Kasumi-1 (cell line): ENCODE data around the gene CLEC2L.

Experiments
- DNase-seq, 2 experiments: peaks; one replicate each; lab custom pipeline; 2025; lab: John Stamatoyannopoulos, UW

CLEC2L gene

DNA sequence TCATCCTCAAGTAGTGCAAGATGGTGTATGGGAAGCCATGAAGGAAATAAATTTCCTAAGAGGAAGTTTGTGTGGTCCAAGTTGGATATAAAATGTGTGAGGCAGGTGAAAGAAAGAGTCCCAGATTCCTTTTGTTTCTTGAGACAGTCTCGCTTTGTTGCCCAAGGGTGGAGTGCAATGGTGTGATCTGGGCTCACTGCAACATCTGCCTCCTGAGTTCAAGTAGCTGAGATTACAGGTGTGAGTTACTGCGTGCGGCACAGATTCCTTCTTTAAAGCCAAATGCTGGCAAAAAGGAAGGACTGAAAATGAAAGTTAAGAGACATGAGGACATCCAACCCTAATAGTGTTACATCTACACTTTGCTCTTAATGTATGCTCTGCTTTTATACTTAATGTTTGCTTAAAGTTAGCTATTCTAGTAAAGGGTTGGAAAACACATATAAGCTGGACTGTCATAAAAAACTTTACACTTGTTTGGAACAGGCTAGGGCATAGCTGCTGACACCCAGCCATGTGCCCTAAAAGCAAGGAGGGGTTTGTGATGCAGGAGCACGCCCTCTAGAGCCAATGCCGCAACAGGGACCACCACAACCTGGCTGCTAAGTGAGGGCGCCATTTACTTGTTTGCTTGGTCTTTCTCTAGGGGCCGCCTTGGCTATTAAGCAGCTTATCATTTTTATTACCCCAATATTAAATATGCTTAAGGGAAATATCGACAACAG lies 34.5 kb downstream of the CLEC2L start:
- no peak for DNase-seq

DNA sequence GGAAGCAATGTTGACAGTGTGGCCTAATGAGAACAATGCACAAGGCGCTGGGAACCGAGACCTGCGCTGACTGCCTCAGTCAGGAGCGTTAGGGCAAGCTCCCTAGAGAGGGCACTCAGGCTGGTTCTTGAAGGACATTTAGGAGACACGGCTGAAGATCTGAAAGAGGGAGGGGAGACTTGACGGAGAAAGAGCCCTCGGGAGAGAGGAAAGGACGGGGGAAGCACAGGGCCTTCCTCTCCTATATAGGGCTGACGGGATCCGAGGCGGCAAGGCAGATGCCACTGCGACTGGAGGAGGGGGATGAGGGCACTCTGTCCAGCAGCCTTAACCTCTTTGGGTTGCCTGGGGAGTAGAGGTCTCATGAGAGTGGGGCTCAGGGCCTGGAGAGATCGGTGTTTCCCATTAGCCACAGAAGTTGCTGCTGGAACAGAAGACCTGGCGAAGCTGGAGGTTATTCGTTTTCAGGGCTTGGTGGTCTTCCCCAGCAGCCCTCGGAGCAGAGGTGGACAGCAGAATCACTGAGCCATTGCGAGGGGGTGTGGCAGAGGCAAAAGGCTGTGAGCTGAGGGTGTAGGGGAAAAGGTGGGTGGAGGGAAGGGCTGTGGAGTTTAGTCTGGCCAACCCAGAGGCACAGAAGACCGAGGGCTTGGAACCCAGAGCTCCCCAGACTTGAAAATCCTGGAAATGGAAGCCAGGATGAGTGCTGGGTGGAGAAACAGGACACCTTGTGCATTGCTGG lies 36.0 kb downstream of the CLEC2L start:
- DNase-seq: no peak

DNA sequence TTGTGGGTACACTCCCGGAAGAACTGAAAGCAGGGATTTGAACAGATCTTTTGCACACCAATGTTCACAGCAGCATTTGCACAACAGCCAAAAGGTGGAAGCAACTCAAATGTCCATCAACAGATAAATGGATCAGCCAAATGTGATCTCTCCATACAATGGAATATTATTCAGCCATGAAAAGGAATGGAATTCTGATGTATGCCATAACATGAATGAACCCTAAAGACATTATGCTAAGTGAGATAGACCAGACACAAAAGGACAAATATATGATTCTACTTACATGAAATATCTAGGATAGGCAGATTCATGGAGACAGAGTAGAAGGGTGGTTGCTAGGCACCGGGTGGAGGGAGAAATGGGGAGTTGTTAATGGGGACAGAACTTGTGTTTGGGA lies 36.7 kb downstream of the CLEC2L start:
- no peak for DNase-seq

DNA sequence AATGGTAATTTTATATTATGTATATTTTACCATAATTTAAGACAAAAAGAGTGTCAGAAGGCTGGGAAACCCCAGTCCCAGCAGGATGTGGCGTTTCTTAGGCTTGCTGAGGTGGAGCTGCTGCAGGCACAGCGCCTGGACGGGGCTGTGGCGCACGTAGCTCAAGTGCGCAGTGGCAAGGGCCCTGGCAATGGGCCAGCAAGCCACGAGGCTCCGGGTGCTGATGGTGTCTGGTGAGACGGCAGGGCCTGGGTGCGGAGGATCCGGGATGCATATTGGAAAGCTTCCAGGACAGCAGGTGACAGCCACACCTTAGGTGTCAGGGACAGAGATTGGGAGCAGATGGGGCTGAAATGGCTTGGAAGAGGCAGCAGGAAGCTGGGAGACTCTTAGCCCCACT lies 37.2 kb downstream of the CLEC2L start:
- DNase-seq: no peak

DNA sequence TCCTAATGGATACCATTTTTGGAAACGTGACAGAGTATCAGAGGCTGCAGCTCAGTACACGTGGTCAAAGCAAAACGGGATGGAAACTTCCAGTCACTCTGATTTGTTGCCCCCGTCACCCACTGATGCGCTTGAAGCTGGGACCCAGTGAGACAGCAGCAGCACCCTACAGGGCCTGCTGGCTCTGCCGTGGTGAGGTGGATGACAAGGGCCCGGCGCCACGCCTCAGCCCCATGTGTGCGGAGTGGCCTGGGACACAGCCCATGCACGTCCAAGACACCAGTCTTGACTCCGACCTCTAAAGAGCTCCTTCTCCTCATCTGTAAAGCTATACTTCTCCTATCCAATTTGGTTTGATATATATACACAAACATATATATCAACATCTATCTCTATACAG lies 39.0 kb downstream of the CLEC2L start:
- DNase-seq: no peak

DNA sequence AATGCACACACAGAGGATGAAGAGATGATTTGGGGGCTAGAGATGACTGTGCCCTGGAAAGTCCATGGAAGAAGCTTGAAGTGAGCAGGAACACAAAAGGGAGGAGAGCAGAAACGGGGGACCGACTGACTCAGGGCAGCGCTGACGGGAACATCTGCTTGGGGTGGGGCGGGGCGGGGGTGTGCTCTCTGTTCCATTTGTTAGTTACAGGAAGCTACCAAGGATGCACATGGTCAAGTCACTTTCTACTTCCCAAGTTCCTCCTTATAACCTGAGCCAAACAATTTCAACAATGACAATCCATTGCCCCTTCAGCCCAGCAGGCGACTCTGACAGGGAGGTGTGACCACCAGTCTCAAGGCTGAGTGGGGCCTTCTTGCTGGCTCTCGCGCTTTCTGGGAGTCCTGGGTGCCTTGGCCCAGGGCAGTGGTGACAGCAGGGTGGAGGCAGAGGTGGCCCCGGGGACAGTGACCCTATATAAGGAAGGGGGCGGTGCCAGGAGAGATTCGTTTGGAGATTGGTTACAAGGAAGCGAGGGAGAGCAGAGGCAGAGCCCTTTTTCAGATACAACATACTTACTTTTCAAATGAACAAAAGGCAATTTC lies 39.6 kb downstream of the CLEC2L start:
- peak; percentile 17 to 34 for DNase-seq

DNA sequence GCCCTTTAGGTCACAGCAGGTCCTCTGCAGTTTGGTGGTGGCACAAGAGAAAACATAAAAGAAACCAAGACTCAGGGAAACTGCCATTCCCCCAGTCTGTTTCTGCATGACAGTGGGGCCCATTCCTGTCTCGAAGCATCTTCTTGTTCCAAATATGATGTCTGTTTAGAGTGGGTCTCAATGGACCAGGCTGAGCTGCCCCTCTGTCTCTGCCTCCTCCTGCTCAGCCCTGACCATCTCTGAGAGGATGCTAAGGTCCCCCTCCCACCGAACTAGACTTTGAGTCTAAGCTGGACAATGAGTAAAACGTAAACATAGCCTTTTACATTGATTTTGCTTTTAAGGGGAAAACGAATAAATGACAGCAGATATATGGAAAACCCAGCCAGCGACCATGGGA lies 40.4 kb downstream of the CLEC2L start:
- no peak for DNase-seq

DNA sequence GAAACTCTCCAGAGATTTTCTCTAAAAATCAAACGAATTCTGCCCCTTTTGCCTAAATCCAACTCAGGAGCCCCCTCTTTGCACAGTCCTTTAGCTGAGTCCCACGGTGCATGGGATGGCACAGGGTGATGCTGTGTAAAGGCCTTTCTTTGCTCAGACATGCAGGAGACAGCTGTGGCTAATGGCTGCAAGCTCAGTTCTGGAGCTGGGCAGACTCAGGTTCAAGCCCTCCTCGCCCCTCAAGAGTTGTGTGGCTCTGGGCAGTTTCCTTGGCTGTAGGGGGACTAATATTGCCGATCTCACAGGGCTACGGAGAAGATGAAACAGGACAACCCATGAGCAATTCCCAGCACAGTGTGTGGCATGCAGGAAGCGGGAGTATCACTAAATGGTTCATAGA lies 42.6 kb downstream of the CLEC2L start:
- DNase-seq: no peak

DNA sequence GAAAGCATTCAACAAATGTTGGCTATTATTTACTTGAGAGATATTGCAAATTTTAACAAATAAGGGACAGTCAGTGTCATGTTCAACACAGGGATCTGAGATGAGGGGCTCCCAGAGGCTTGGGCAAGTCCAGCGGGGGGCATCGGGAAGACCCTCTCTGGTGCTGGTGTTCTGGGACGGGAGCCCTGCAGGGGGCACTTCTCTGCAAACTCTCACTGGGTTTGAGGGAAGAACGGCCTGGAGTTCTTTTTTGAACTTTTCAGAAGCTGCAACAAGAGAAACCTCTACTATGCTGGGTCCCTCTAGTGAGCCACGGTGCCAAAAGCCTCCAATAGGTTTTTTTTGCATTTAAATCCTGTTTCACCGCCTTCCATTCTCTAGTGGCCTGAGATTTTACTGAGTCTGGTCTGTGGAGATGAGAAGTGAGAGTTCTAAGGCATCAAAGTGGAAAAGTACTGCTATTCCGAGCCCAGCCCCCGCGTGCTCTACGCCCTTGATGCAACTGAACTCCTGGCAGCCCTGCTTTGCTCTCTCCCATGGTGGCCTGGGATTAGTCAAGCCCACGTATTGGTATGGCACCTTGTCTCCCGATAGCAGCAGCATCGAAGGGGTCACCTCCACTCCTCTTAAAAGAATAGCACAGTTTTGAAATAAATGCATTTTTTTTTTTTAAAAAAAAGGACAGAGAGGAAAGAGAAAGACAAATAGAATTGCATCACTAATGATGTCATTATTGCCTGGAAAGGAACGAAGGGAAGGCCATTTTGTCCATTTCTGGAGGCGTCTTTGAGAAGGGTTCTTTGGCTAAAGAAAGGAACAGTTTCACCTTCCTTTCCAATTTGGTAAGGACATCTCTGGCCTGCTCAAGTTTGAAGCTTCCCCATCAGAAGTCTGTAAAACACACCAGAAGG lies 43.5 kb downstream of the CLEC2L start:
- no peak for DNase-seq

DNA sequence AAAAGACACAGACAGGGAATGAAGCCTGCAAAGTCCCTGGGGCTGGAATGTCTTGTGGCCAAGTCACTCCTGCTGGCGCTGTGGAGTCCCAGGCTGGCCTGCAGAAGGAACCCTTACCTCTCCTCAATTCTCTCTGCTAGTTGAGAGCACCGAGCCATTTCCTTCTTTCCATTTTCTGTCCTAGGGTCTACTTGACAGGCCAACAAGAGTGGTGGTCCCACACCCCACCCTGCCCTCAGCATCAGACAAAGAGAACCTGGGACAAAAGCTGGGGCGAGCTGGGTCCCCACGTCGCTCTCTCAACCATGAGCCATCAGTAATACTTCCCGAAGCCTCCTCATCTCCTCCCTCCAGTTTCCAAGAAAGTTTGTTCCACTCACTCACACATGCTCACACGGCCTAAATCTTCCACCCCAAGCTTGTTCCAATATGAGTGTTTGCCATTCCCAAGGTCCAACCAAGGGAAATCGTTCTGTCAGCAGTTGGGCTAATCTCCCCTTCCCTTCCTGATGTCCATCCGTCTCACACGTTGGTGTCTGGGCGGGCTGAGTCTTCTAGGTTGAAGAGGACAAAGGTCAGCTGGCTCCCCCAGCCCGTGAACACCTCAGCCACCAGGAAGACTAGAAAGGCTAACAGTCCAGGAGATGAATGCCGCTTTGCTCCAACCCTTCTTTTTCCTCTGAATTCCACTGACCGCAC lies 44.3 kb downstream of the CLEC2L start:
- DNase-seq: no peak

DNA sequence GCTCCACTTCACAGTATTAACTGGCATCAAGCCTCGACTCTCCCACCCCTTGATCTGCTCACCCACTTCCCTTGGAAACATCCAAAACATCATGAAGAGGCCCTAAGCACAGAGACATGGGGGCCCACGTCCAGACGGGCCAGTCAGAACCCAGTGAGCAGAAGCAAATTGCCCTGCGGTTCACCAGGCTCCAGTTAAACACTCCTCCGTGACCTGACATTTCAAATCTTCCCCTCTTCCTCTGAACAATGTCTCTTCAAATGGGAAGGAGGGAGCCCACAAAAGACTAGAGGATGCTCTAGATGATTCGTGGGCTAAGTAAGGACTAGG lies 44.8 kb downstream of the CLEC2L start:
- DNase-seq: no peak

DNA sequence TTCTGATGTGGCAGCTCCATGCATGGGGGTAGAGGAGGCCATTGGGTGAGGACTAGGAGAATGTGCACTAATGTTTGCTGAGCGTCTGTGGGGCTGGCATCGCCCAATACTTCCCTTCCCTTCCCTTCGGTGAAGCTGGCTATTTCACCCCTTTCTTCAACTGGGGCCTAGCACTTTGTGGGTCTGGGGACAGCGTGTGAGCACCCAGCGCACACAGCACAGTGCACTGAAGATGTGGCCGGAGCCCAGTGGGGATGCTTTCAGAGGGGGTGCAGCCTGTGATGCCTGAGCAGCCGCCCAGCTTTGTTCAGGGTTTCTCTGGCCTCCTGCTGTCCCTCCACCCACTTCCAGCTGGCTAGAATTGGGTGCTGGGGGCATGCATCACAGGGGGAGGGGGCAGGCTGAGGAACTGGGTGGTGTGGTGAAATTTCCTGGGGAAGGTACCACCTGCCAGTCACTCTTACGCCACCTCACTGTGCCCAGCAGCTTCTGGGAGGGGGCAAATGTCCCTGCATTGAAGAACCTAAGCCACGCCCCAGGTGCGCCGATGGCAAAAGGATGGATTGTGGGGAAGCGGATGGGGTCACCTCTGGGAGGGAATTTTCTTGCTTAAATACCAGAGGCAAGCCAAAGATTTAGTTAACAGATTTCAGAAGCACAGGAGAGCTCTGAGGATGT lies 45.5 kb downstream of the CLEC2L start:
- DNase-seq: no peak

DNA sequence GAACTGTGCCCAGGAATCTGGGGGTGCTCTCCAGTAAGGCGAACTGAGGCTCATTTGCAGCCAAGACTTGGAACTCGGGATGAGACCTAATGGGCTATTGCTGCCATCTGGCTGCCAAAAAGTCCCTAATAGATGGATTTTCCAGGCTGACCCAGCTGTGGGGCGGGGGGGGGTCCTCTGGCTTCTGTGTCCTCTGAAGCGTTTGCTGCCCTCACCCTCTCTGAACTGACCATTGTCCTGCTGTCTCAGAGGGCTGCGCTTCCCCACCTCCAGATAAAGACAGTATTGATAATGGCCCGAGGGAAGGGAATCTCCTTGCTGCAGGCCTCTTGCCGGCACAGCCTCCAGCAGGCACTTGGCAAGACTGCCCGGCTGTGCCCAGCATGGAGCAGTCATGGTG lies 46.6 kb downstream of the CLEC2L start:
- DNase-seq: no peak

DNA sequence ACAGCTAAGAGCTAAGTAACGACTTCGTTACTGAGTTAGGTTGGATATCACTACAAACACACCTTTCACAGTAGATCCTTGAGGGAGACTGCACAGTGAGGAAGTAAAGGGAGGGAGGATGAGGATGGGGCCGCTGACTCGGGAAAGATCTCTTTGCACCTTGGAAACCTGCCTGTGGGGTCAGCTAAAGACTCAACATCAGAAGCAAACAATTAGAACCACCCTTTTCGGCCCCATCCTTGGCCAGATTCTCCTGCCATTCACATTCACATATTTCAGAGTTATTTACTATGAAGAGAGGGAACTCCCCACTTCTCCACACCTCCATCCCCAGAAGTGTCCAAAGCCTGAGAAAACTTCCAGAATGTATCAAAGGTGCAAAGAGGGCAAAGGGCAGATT lies 47.1 kb downstream of the CLEC2L start:
- DNase-seq: no peak

DNA sequence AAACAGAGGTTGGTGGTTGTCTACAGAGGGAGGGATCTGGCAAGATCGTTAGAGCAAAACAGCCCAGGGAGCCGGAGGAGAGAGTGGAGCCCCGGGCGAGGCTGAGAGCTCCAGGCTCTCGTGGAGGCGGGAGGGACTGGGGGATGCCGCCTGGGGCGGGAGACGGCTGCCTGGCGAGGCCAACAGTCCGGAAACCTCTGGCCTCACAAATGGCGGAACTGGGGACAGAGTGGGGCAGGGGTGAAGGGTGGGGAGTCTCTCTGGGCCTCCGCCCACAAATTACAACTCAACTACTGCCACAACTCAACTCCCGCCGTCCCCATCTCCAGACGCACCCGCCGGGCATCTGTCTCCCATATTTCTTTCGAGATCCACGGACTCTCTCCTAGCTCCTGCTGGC lies 47.7 kb downstream of the CLEC2L start:
- DNase-seq: peak; percentile 51 to 57

DNA sequence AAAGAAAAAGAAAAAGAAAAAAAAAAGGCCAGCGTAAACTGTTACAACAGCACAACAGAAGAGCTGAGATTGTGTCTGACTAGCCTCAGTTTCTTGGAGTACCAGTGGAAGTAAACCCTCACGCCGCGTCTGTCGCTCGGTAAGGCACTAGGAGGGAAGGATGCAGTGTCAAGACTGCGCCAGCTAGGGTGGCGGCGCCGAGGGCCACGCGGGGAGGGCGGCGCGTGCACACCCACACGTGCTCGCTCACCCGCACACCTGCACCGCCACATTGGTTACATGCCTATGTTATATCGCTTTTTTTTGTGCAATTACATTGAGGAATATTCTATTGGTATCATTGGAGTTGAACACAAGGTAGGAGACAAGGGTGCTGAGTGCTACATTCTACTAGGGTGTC lies 48.2 kb downstream of the CLEC2L start:
- no peak for DNase-seq

DNA sequence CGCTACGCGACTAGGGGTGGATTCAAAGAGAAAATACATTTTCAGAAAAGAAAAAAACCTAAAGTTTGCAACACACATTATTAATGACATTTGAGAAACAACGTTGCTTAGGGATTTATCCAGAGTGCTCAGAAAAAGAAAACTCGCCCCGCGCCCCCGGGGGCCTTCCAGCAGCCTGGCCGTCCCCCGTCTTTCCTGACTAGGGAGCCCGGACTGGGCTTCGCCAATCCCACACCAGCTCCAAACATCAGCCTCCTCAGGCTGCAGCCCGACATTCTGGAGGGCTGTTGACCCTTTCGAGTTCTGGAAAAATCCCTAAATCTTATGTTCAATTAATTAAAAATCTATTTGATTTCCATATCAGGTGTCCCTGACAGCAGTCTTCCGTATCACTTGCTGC lies 48.6 kb downstream of the CLEC2L start:
- no peak for DNase-seq

DNA sequence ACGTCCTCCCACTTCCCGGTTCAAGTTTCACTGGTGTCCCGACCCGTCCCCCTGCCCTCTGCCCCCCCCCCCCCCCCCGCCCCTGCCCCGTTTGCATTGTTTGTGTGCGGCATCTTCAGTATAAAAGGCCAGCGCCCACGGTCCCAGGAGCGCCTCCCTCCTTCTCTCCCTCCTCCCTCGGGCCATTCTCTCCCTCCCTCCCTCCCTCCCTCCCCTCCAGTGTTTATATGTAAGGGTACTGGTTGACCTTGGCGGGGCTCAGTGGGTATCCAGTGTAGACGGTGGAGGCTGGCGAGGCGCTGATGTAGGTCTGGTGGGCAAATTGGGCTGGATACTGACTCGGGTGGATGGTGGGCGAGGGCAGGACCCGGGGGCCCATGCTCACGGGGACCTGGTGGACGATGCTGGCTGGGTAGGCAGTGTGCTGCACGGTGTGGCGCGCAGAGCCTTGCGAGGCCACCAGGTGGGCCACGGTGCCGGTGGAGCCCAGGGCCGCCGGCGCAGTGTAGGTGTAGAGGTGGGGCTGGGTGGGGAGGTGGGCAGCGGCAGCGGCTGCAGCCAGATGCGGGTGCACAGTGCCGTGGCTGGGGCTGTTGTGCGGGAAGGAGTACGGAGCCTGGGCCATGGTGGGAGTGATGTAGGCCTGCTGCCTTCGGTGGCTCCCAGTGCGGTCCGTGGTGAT lies 49.4 kb downstream of the CLEC2L start:
- no peak for DNase-seq

DNA sequence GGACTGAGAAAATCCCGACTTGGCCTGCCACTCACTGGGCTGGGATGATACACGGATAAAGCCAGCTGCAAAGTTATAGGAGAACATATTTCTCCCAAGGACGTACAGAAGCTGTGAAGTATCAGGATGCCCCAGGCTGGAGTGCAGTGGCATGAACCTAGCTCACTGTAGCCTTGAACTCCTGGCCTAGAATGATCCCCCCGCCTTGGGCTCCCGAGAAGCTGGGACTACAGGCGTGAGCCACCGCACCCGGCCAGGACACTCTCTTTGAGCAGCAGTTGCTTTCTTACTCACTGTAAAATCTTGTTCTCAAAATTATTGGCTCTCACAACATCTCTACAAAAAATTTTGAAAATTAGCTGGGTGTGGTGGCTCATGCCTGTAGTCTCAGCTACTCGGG lies 50.4 kb downstream of the CLEC2L start:
- DNase-seq: no peak

DNA sequence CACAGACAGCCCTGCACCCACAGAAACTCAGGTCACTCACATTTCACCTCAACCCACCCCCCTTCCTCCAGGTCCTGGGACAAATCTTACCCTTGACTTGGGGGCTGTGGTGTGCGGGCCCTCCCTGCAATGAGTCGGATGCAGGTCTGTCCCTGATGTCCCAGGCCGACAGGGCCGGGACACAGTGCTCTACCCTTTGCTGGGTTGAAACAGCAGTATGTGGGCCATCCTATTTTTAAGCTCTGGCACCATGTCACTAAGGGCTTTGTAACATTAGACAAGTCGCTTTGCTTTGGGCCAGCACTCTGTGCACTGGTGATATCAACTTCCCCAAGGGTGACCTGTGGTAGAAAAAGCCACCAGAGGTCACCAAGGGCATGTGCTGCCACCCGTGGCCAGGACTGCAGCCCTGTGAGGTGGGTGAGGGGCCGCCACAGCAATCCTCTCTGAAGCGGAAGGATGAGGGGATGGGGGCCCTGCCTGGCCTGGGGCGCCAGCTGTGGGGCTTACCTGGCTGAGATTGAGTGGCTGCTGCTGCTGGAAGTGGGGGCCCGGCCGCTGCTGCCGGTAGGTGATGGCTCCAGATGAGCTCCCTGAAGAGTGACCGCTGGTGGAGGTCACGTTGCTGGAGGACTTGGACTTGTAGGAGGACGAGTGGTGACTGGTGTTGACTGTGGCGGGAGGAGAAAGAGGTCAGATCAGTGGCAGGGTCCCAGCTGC lies 51.3 kb downstream of the CLEC2L start:
- DNase-seq: no peak
